ENCODE results near the gene ADSL. TPM values are rescaled to one million over a fixed set of nuclear protein-coding genes. Genes with fewer than 3 reads are reported as not detected.

ADSL gene
- total and polyA plus RNA-seq, 2 of the 8 experiments (the other 6 are each of a cell fraction or from before 2014, with no cell fraction given) = 197 to 218 TPM

GRCh38 chr22:40332319-40332781 is 13.9 kb upstream of the ADSL start:
- FAIRE-seq = peak; percentile 19
- H3K79me1 ChIP-seq (ENCODE audit: low read depth, low read length) = no peaks in the 10 kb centered on the region
- H2BK5ac ChIP-seq (ENCODE audit: low read depth, low read length) = no peak overlapping the region
- peaks cover 2 to 19% (median 14%) of the 10 kb centered on the region in 4 experiments; a peak in 6 of 7 replicates for H3K4me1 ChIP-seq (replicated peaks in 1 of 4; ENCODE audit: control insufficient read depth in 3 of 4, insufficient read depth in 4 of 4, low read length in 3 of 4)
- ChIA-PET CTCF (ENCODE audit: partially characterized antibody) (interaction anchor here (1.0 to 4.6 kb wide), 2 partner anchors 8 to 16 kb away, joined by 3 to 16 read pairs; no protein-coding TSS in a partner anchor), POLR2A (ENCODE audit: partially characterized antibody) (interaction anchor here (1.2 to 1.8 kb wide), 2 partner anchors 13 to 14 kb away, joined by 3 to 7 read pairs; partner anchors contain the start of gene ADSL)
- H4K5ac ChIP-seq (ENCODE audit: insufficient read length, low read depth, low read length) = no peak overlapping the region
- no peaks in the 10 kb centered on the region for H3K79me2 ChIP-seq (ENCODE audit: control insufficient read depth in 1 of 2, insufficient read depth in 2 of 2, low read length in 2 of 2)
- no peak overlapping the region; the same call in 1 of the 2 replicates for H3K27ac ChIP-seq (ENCODE audit: low read depth, low read length)
- H3K23ac ChIP-seq (ENCODE audit: insufficient read length) = no peak overlapping the region
- TF ChIP-seq YY1 (IDR thresholded peaks at IDR 0.05; ENCODE audit: low read depth, low read length) = no peak
- TF ChIP-seq CREB1 (IDR thresholded peaks at IDR 0.05) = no peak
- TF ChIP-seq TCF12 (IDR thresholded peaks at IDR 0.05; ENCODE audit: low read depth, low read length) = no peak
- TF ChIP-seq NANOG (IDR thresholded peaks at IDR 0.05; ENCODE audit: insufficient read depth, low read depth, low read length, poor library complexity, severe bottlenecking) = no peak
- no peak for TF ChIP-seq CBX8 (IDR thresholded peaks at IDR 0.05; ENCODE audit: borderline replicate concordance, low read depth, low read length)
- TF ChIP-seq FOSL1 (IDR thresholded peaks at IDR 0.05; ENCODE audit: insufficient read depth, low read depth, low read length) = no peak
- no peak overlapping the region for H3K4me3 ChIP-seq (ENCODE audit: extremely low read depth in 1 of 4, insufficient read depth in 2 of 4, low read depth in 3 of 4, low read length in 4 of 4)
- no peak overlapping the region for H2BK15ac ChIP-seq (ENCODE audit: low read length)
- no peak for DNase-seq (ENCODE audit: low read depth in 1 of 2, low spot score in 2 of 2)
- H3K56ac ChIP-seq (replicated peaks; ENCODE audit: insufficient read length, low read depth, low read length) = no peak overlapping the region
- H3K4me2 ChIP-seq (ENCODE audit: insufficient read depth in 1 of 2, low read depth in 2 of 2, low read length in 2 of 2) = no peak overlapping the region
- no peak overlapping the region for H2BK12ac ChIP-seq (ENCODE audit: low read depth, low read length)
- H2AFZ ChIP-seq (ENCODE audit: low read length) = no peak overlapping the region
- WGBS, 2 experiments (ENCODE audit: extremely low coverage in 1 of 2, insufficient coverage in 1 of 2, insufficient read length in 1 of 2, insufficient replicate concordance in 2 of 2, low coverage in 1 of 2, low lambda C conversion rate in 2 of 2, missing lambda C conversion rate in 1 of 2) = 84% methylated on average over 9 of the region's 9 CpGs; no CpG with 5 or more reads in 1 of the 2 experiments
- no peak overlapping the region for H2BK20ac ChIP-seq (ENCODE audit: low read length)
- no peak overlapping the region for H3K9ac ChIP-seq (replicated peaks in 1 of 4; ENCODE audit: extremely low read depth in 1 of 4, low read depth in 3 of 4, low read length in 3 of 4)
- no peak overlapping the region for H4K91ac ChIP-seq (replicated peaks; ENCODE audit: insufficient read length, low read length)
- no peak overlapping the region for H2AK5ac ChIP-seq (ENCODE audit: low read depth, low read length)
- no peak overlapping the region for H4K8ac ChIP-seq (ENCODE audit: extremely low read depth, insufficient read depth, low read length)
- H3K14ac ChIP-seq (ENCODE audit: insufficient read length) = no peak overlapping the region
- H3K4ac ChIP-seq (replicated peaks; ENCODE audit: insufficient read length, low read depth, low read length) = no peak overlapping the region
- H3K18ac ChIP-seq (ENCODE audit: extremely low read depth, low read length) = no peak overlapping the region
- no peaks in the 10 kb centered on the region for H3K9me3 ChIP-seq (ENCODE audit: insufficient read depth in 2 of 2, low read depth in 1 of 2, low read length in 1 of 2)
- no peaks in the 10 kb centered on the region for H3K23me2 ChIP-seq (ENCODE audit: low read depth, low read length)
- H3K36me3 ChIP-seq (ENCODE audit: control insufficient read depth in 2 of 4, insufficient read depth in 4 of 4, low read length in 3 of 4) = no peaks in the 10 kb centered on the region; a peak in 4 of 8 replicates
- no peak overlapping the region for H2BK120ac ChIP-seq (replicated peaks; ENCODE audit: low read depth, low read length)
- no peaks in the 10 kb centered on the region for H4K20me1 ChIP-seq (replicated peaks in 1 of 2; ENCODE audit: control insufficient read depth in 1 of 2, insufficient read depth in 2 of 2, low read length in 2 of 2)
- no peaks in the 10 kb centered on the region for H3K27me3 ChIP-seq (replicated peaks in 1 of 4; ENCODE audit: control insufficient read depth in 3 of 4, extremely low read depth in 1 of 4, insufficient read depth in 3 of 4, low read length in 3 of 4)

Measured in H1 (cell line).